ENCODE measurements around the gene TAX1BP1.

The TAX1BP1 gene

DNA sequence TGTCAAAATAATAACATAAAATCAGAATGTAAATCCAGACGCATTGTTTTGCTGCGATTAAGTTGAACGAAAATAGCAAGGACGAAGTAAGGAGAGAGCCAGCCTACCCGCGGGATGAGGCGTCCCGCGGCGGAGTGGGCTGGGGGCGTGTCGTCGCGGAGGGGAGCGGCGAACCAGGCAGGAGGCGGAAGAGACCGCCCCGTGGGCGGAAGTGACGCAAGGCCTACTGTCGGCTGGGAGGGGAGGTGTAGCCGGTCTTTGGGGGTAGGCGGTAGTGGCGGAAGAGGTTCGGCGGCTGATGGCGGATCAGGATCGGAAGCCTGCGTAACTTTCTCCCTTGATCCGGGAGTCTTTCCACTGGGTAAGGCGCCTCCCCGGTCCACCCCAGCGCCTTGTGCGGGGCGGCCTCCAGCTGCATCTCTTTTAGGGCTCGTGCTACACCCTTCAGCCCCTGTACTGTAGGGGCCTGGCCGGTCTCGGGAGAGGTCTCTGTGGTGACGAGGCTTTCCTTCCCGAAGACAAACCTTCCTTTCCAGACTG is at the start of gene TAX1BP1:
Gene TAX1BP1 (plus strand): TSS at position 254 of the 540 bp plus-strand sequence. CDS start 8,363 bp downstream, outside the sequence.
- DNase-seq (ENCODE audit: low read depth in 4 of 4, low spot score in 1 of 4), result peak; percentile 85 to 94 (median 90)

- DNase-seq (ENCODE audit: low read depth in 4 of 4, low spot score in 1 of 4), result no peak
Observed at GRCh38 chr7:27690649-27691048, 49.3 kb upstream of the TAX1BP1 start.

- DNase-seq (ENCODE audit: low read depth in 4 of 4, low spot score in 1 of 4), result no peak
Observed at GRCh38 chr7:27693794-27694193, 46.2 kb upstream of the TAX1BP1 start.

DNA sequence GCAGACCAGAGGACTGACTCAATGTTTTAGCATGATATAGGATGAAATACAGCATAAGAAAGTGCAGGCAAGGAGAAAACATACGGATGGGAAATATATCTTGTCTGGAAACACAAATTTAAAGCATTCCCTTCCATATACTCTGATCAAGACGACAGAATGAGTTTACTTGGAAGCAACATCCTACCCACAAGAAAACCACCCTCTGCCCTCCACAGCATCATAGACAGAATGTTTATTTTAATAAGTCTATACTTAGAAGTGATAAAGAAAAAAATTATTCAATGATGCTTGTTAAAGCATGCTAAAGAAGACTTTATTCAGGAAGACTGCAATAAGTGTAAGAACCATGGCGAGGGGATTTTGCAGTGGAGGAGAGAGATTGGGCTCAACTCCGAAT is 44.9 kb upstream of the TAX1BP1 start:
- DNase-seq (ENCODE audit: low read depth in 4 of 4, low spot score in 1 of 4), result no peak

GRCh38 chr7:27697861-27698430 is 42.0 kb upstream of the TAX1BP1 start:
- no peak for DNase-seq (ENCODE audit: low read depth in 4 of 4, low spot score in 1 of 4)

DNA sequence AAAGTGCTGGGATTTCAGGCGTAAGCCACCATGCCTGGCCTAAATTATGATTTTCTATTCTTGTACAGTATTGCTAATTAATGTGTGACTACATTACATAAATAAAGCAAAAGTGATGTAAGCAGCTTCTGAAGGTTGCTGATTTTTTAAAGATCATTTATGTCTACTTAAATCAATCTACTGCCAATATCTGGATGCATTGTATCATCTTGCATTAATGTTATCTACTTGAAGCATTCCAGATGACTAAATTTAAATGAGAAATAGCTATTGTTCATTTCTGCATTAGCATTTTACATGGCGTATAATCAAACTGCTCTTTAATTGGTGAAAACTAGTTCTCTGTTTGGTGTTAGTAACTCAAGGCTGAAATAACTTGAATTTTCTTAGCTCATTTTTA is 40.2 kb upstream of the TAX1BP1 start:
- no peak for DNase-seq (ENCODE audit: low read depth in 4 of 4, low spot score in 1 of 4)

- DNase-seq (ENCODE audit: low read depth in 4 of 4, low spot score in 1 of 4), result no peak
Observed at GRCh38 chr7:27700501-27700900, 39.5 kb upstream of the TAX1BP1 start.

DNA sequence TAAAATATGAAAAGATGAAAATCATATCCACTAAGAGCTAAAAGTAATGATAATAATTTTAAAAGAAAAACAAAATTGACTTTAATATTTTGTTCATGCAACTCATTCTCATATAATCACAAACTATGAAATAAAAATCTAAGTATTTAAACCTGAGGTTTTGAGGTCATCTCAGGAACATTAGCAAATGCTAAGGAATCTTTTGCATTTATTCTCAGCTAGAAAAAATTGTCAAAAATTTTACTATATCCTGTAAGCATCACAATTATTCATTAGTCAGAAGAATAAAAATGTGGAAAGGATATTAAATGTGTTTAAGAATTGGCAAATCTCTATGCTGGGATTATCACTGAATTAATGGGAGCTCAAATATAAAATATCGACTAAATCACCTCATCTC is 36.8 kb upstream of the TAX1BP1 start:
- no peak for DNase-seq (ENCODE audit: low read depth in 4 of 4, low spot score in 1 of 4)

GRCh38 chr7:27704422-27705199 is 35.4 kb upstream of the TAX1BP1 start:
- DNase-seq (ENCODE audit: low read depth in 4 of 4, low spot score in 1 of 4), result no peak

- no peak for DNase-seq (ENCODE audit: low read depth in 4 of 4, low spot score in 1 of 4)
Observed at GRCh38 chr7:27705200-27705594, 34.8 kb upstream of the TAX1BP1 start.

- no peak for DNase-seq (ENCODE audit: low read depth in 4 of 4, low spot score in 1 of 4)
Observed at GRCh38 chr7:27708485-27708884, 31.5 kb upstream of the TAX1BP1 start.

DNA sequence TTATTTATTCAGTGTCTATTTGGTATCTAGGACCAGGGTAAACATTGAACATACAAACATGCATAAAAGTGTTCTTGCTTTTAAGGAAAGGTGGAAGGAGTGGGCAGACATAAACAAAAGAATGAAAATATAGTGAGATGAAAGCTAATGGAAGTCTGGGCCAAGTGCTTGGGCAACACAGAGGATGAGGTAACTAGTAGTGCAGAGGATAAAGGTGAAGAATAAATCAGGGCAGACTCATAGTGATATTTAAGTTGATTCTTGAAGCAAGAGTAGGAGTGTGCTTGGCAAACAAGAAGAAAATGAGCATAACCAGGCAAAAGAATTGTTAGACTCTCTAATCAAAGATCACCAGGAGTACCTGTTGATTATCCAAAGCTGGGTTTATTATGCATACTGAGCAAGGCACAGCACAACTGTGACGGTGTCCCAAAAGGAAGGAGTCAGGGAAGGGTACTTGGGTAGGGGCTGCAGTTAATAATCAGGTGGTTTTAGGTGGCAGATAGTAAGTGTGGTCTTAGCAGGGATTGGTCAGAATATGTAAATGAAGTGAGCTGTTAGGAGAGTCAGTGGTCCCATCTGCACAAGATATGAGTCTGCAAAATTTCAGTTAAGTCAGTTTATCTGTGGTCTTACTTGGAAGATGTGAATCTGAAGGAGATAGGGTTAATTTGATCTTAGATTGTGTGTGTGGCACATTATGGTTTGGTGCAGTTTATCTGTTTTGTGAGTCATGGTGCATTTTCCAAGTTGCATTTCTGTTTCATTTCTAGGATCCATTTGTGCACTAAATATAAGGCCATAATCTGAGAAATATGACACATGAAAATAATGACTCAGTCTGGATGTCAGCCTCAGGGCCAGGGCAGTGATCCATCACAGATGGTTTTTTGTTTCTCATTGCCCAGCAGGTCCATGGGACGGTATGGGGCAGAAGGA is 30.6 kb upstream of the TAX1BP1 start:
- no peak for DNase-seq (ENCODE audit: low read depth in 4 of 4, low spot score in 1 of 4)

DNA sequence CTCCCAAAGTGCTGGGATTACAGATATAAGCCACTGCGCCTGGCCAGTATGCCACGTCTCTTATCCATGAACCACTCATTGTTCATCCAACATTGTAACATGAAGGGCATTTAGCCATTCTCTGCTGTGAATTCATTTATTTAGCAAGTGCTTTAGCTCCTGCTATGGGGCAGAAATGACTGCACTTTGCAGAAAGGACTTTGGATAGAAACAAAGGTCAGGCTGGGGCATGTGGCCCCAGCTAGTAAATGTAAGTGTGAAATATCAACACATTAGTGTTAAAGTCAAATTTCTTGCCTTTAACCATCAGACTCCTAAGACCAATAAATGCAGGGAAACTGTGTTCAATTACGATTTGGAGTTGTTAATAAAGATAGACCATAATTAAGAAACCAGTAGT is 27.7 kb upstream of the TAX1BP1 start:
- DNase-seq (ENCODE audit: low read depth in 4 of 4, low spot score in 1 of 4), result no peak

DNA sequence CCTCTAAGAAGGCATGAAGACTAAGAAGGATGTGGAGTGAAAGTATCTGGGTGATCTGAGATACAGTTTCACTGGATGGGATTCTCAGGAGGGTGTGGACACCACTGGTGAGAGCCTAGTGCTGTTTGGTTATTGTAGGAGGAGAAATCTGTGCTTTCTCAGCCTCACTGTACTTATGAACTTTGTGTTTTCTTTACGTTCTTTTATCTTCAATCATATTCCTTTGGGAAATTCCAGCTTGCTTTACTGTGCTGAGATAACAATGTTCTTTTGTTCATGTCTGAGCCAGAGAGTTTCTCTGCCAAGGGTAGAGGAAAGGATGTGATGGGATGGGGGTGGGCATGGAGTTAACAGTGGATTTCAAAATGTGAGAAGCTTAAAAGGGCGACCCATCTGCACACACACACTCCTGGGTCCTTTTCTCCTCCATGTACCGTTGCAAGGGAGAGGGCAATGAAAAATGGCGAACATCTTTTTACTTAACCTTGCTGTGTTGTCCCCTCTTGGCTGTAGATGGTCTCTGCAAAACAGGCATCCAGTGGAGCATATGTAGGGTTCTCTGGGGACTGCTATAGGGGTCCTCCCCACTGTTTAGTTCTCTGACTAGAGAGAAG is 25.0 kb upstream of the TAX1BP1 start:
- no peak for DNase-seq (ENCODE audit: low read depth in 4 of 4, low spot score in 1 of 4)

DNA sequence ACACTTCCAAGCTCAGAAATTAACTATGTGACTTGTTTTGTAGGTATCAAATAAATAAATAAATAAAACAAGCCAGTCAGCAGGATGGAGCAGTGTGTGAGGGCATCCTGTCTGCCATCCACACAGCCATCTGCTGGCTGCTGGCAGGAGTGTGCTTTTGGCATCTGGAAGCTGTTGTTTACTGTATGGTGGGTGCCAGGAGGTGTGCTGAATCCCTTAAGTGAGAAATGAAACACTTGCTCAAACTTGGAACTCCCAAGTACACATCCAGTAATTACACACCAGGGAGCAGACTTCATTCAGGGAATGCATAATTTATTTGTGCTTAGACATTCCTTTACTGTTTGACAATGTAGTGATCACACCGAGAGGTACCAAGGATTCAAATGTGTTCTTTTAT is 16.9 kb upstream of the TAX1BP1 start:
- no peak for DNase-seq (ENCODE audit: low read depth in 4 of 4, low spot score in 1 of 4)

- DNase-seq (ENCODE audit: low read depth in 4 of 4, low spot score in 1 of 4), result no peak
Observed at GRCh38 chr7:27727058-27727457, 12.9 kb upstream of the TAX1BP1 start.

DNA sequence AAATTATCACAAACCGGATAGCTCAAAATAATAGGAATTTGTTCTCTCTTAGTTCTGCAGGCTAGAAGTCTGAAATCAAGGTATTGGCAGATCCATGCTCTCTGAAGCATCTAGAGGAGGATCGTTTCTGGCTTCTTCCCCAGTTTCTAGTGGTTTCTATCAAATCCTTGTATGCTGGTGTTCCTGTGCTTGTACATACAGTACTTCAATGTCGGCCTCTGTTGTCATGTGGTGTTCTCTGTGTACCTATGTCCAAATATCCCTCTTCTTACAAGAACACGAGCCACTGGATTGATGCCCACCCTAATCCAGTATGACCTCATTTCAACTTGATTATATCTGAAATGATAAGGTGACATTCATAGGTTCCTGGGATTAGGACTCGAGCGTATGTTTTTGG is 9.8 kb upstream of the TAX1BP1 start:
- no peak for DNase-seq (ENCODE audit: low read depth in 4 of 4, low spot score in 1 of 4)

DNA sequence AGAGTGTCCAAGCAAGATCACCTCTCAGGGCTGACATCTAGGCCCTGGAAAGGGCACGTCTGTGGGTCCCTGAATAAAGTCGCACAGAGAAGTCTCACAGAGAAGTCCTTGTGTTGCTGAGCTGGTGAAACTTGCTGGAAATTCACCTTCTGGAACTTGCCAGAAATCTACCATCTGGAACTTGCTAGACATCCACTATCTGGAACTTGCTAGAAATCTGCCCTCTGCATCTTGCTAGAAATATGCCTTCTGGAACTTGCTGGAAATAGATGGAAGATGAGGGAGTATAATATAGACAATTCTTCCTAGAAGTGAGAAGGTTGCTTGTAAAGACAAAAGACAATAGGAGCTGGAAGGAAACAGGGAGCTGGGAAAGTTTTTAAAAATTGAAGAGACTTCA is 5.4 kb upstream of the TAX1BP1 start:
- DNase-seq (ENCODE audit: low read depth in 4 of 4, low spot score in 1 of 4), result no peak

DNA sequence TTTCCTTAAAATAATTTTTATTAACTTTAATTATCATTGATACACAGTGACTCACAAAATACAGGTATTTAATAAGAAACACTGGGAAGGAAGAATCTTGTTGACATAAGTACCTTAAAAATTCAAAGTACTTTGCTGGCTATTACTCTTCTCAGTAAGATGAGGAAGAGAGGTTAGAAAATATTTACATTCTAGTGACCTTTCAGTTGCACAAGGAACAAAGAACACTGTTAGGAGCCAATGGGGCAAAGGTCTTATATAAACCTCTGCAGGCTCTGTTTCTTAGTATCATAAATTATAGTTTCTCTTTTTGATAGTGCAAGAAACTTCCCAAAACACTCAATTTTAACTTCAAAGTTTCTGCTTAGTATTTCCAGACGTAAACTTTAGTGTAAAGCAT is 4.8 kb upstream of the TAX1BP1 start:
- DNase-seq (ENCODE audit: low read depth in 4 of 4, low spot score in 1 of 4), result no peak

GRCh38 chr7:27735831-27736230 is 4.1 kb upstream of the TAX1BP1 start:
- DNase-seq (ENCODE audit: low read depth in 4 of 4, low spot score in 1 of 4), result no peak

DNA sequence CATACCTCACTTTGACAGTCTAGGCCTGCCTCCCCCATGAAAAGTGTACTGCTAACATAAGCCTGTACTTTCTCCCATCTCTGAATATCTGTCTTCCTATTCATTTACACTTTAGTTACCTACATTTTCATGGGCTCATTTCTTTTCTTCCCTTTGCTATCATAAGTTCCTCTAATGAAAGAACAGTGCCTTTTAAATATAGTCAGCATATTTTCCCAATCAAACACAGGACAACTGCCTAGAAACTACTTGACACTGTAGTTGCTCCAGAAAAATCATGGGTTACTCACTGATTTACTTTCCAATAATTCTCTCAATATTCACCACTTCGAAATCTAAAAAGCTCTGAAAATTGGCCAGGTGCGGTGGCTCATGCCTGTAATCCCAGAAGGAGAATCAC is 2.8 kb upstream of the TAX1BP1 start:
- no peak for DNase-seq (ENCODE audit: low read depth in 4 of 4, low spot score in 1 of 4)

Data from stimulated activated CD4-positive, alpha-beta T cell treated with anti-CD3 and anti-CD28 coated beads, Interleukin-1b, Interleukin-23, amount 100 ng/mL, for 24 hours (primary cell).